ENCODE data around the gene STXBP1. TPM values are rescaled to one million over a fixed set of nuclear protein-coding genes. Genes with fewer than 3 reads are reported as not detected.

Gene STXBP1
- total RNA-seq, 1 donor from 2014 or later: 26.5 TPM

- H3K4me3 Mint-ChIP-seq: no peak overlapping the region
- H3K36me3 Mint-ChIP-seq (ENCODE audit: low read depth): peaks cover 2% of the 10 kb centered on the region
- H3K27me3 Mint-ChIP-seq: no peaks in the 10 kb centered on the region
- no peaks in the 10 kb centered on the region for H3K4me1 Mint-ChIP-seq
- no peak for DNase-seq
- H3K27ac Mint-ChIP-seq: no peak overlapping the region
- no peaks in the 10 kb centered on the region for H3K9me3 Mint-ChIP-seq
- intact Hi-C loops (cut with micrococcal nuclease): no loop called here
These were observed 55.2 kb downstream of the STXBP1 start for GRCh38 chr9:127667127-127667844.

- peaks cover 2% of the 10 kb centered on the region for H3K36me3 Mint-ChIP-seq (ENCODE audit: low read depth)
These were observed 55.8 kb downstream of the STXBP1 start for GRCh38 chr9:127667906-127668305.

GRCh38 chr9:127673234-127673633 is 61.2 kb downstream of the STXBP1 start:
- no peak for DNase-seq
- Mint-ChIP-seq H3K4me3 (no peak overlapping the region), H3K9me3 (no peaks in the 10 kb centered on the region), H3K27ac (no peak overlapping the region), H3K4me1 (no peaks in the 10 kb centered on the region), H3K27me3 (no peaks in the 10 kb centered on the region), H3K36me3 (ENCODE audit: low read depth) (no peaks in the 10 kb centered on the region)
- intact Hi-C loops (cut with micrococcal nuclease): no loop called here

More at GRCh38 chr9:127667906-127668305, 55.8 kb downstream of the STXBP1 start:
- no peaks in the 10 kb centered on the region for H3K9me3 Mint-ChIP-seq
- no peak for DNase-seq
- H3K27me3 Mint-ChIP-seq: no peaks in the 10 kb centered on the region
- H3K4me3 Mint-ChIP-seq: no peak overlapping the region
- H3K27ac Mint-ChIP-seq: no peak overlapping the region
- H3K4me1 Mint-ChIP-seq: no peaks in the 10 kb centered on the region
- intact Hi-C loops (cut with micrococcal nuclease): no loop called here

- H3K4me1 Mint-ChIP-seq: no peaks in the 10 kb centered on the region
- H3K27me3 Mint-ChIP-seq: no peaks in the 10 kb centered on the region
- intact Hi-C loops (cut with micrococcal nuclease): no loop called here
- H3K4me3 Mint-ChIP-seq: no peak overlapping the region
- no peaks in the 10 kb centered on the region for H3K9me3 Mint-ChIP-seq
- no peak for DNase-seq
- no peak overlapping the region for H3K27ac Mint-ChIP-seq
- H3K36me3 Mint-ChIP-seq (ENCODE audit: low read depth): peaks cover 2% of the 10 kb centered on the region
These were observed 64.6 kb downstream of the STXBP1 start for GRCh38 chr9:127676638-127677037.

- H3K4me3 Mint-ChIP-seq: no peak overlapping the region
- H3K4me1 Mint-ChIP-seq: no peaks in the 10 kb centered on the region
- DNase-seq: no peak
- H3K27ac Mint-ChIP-seq: no peak overlapping the region
- intact Hi-C loops (cut with micrococcal nuclease): no loop called here
- H3K27me3 Mint-ChIP-seq: no peaks in the 10 kb centered on the region
- H3K9me3 Mint-ChIP-seq: no peaks in the 10 kb centered on the region
- H3K36me3 Mint-ChIP-seq (ENCODE audit: low read depth): peaks cover 2% of the 10 kb centered on the region
These were observed 67.4 kb downstream of the STXBP1 start for GRCh38 chr9:127679506-127679905.

GRCh38 chr9:127680226-127680625 is 68.1 kb downstream of the STXBP1 start:
- intact Hi-C loops (cut with micrococcal nuclease): no loop called here
- H3K27me3 Mint-ChIP-seq: no peaks in the 10 kb centered on the region
- DNase-seq: no peak
- no peak overlapping the region for H3K27ac Mint-ChIP-seq
- no peaks in the 10 kb centered on the region for H3K9me3 Mint-ChIP-seq
- H3K4me1 Mint-ChIP-seq: no peaks in the 10 kb centered on the region
- H3K4me3 Mint-ChIP-seq: no peak overlapping the region
- H3K36me3 Mint-ChIP-seq (ENCODE audit: low read depth): peaks cover 2% of the 10 kb centered on the region

- Mint-ChIP-seq H3K4me3 (no peak overlapping the region), H3K27ac (no peak overlapping the region), H3K27me3 (no peaks in the 10 kb centered on the region), H3K9me3 (no peaks in the 10 kb centered on the region), H3K36me3 (ENCODE audit: low read depth) (peaks cover 2% of the 10 kb centered on the region), H3K4me1 (no peaks in the 10 kb centered on the region)
- intact Hi-C loops (cut with micrococcal nuclease): no loop called here
- DNase-seq: no peak
These were observed 68.8 kb downstream of the STXBP1 start for GRCh38 chr9:127680846-127681245.

GRCh38 chr9:127682351-127683136 is 70.5 kb downstream of the STXBP1 start:
- no peak for DNase-seq
- Mint-ChIP-seq H3K4me1 (no peaks in the 10 kb centered on the region), H3K27ac (no peak overlapping the region), H3K9me3 (no peaks in the 10 kb centered on the region), H3K27me3 (no peaks in the 10 kb centered on the region), H3K4me3 (no peak overlapping the region), H3K36me3 (ENCODE audit: low read depth) (peaks cover 2% of the 10 kb centered on the region)
- intact Hi-C loops (cut with micrococcal nuclease): no loop called here

GRCh38 chr9:127683723-127684122 is 71.6 kb downstream of the STXBP1 start:
- Mint-ChIP-seq H3K27ac (no peak overlapping the region), H3K4me1 (no peaks in the 10 kb centered on the region), H3K9me3 (no peaks in the 10 kb centered on the region), H3K4me3 (no peak overlapping the region), H3K27me3 (no peaks in the 10 kb centered on the region), H3K36me3 (ENCODE audit: low read depth) (peaks cover 2% of the 10 kb centered on the region)
- intact Hi-C loops (cut with micrococcal nuclease): no loop called here
- DNase-seq: no peak

- no peaks in the 10 kb centered on the region for H3K4me1 Mint-ChIP-seq
- no peaks in the 10 kb centered on the region for H3K36me3 Mint-ChIP-seq (ENCODE audit: low read depth)
- H3K4me3 Mint-ChIP-seq: no peak overlapping the region
These were observed 72.5 kb downstream of the STXBP1 start for GRCh38 chr9:127684576-127684975.

GRCh38 chr9:127686461-127687393 is 74.7 kb downstream of the STXBP1 start:
- H3K9me3 Mint-ChIP-seq: no peaks in the 10 kb centered on the region
- no peak for DNase-seq
- no peaks in the 10 kb centered on the region for H3K36me3 Mint-ChIP-seq (ENCODE audit: low read depth)
- no peaks in the 10 kb centered on the region for H3K4me1 Mint-ChIP-seq
- no peaks in the 10 kb centered on the region for H3K27me3 Mint-ChIP-seq
- H3K27ac Mint-ChIP-seq: no peak overlapping the region
- intact Hi-C loops (cut with micrococcal nuclease): no loop called here
- H3K4me3 Mint-ChIP-seq: no peak overlapping the region

More at GRCh38 chr9:127684576-127684975, 72.5 kb downstream of the STXBP1 start:
- DNase-seq: no peak
- intact Hi-C loops (cut with micrococcal nuclease): no loop called here
- H3K27me3 Mint-ChIP-seq: no peaks in the 10 kb centered on the region
- no peaks in the 10 kb centered on the region for H3K9me3 Mint-ChIP-seq
- no peak overlapping the region for H3K27ac Mint-ChIP-seq

GRCh38 chr9:127689329-127690000 is 77.4 kb downstream of the STXBP1 start:
- Mint-ChIP-seq H3K4me3 (no peak overlapping the region), H3K27ac (no peak overlapping the region)

GRCh38 chr9:127690735-127691134 is 78.7 kb downstream of the STXBP1 start:
- Mint-ChIP-seq H3K4me1 (no peaks in the 10 kb centered on the region), H3K9me3 (no peaks in the 10 kb centered on the region), H3K36me3 (ENCODE audit: low read depth) (no peaks in the 10 kb centered on the region), H3K27me3 (no peaks in the 10 kb centered on the region), H3K27ac (no peak overlapping the region), H3K4me3 (no peak overlapping the region)
- DNase-seq: no peak
- intact Hi-C loops (cut with micrococcal nuclease): no loop called here

More at GRCh38 chr9:127689329-127690000, 77.4 kb downstream of the STXBP1 start:
- H3K4me1 Mint-ChIP-seq: no peaks in the 10 kb centered on the region
- no peaks in the 10 kb centered on the region for H3K9me3 Mint-ChIP-seq
- DNase-seq: no peak
- no peaks in the 10 kb centered on the region for H3K27me3 Mint-ChIP-seq
- no peaks in the 10 kb centered on the region for H3K36me3 Mint-ChIP-seq (ENCODE audit: low read depth)
- intact Hi-C loops (cut with micrococcal nuclease): no loop called here
